GM12878 (cell line): ENCODE results near the gene SPTBN1. TPM values are rescaled to one million over a fixed set of nuclear protein-coding genes. Genes with fewer than 3 reads are reported as not detected.
A peak's percentile ranks its signal among the peaks of the same experiment; 100 is the strongest.

Source experiments
- BRCA1 ChIP-seq: IDR thresholded peaks from 2 replicates; pipeline ENCODE4 v1.6.1; 2011; ENCODE audit warnings: low read depth, low read length, improper control_type of control experiment
- CBFB ChIP-seq: IDR thresholded peaks from 2 replicates; pipeline ENCODE4 v1.6.1; 2016; ENCODE audit warnings: antibody characterized with exemption, low read depth
- CEBPZ ChIP-seq: fragments of 150-350 bp; IDR thresholded peaks from 2 replicates; pipeline ENCODE4 v1.6.1; 2016; ENCODE audit warnings: low read depth, low read length
- CHD2 ChIP-seq: IDR thresholded peaks from 2 replicates; pipeline ENCODE4 v1.6.1; 2011; ENCODE audit warnings: low read depth, low read length, improper control_type of control experiment, borderline replicate concordance
- EED ChIP-seq: sonication (generic); IDR thresholded peaks from 2 replicates; pipeline ENCODE4 v1.6.1; 2016; ENCODE audit warnings: antibody characterized with exemption, low read depth
- ETV6 ChIP-seq, 2 experiments: fragments of 450-650 bp in 1 of 2; IDR thresholded peaks in 1 of 2; conservative IDR thresholded peaks in 1 of 2; 2 replicates each; pipeline ENCODE4 v1.6.1; 2014; ENCODE audit warnings: antibody characterized with exemption in 1 of 2, borderline replicate concordance in 1 of 2, low read depth in 1 of 2, mild to moderate bottlenecking in 1 of 2, moderate library complexity in 1 of 2
- FOS ChIP-seq: IDR thresholded peaks from 3 replicates; pipeline ENCODE4 v1.6.1; 2011; ENCODE audit warnings: borderline replicate concordance; ENCODE audit not compliant: insufficient read length; ENCODE audit errors: extremely low read depth
- HDGF ChIP-seq: fragments of 450-650 bp; IDR thresholded peaks from 2 replicates; pipeline ENCODE4 v1.6.1; 2016; ENCODE audit warnings: antibody characterized with exemption
- LARP7 ChIP-seq: fragments of 450-650 bp; IDR thresholded peaks from 2 replicates; pipeline ENCODE4 v1.6.1; 2017; ENCODE audit warnings: mild to moderate bottlenecking
- POLR2AphosphoS5 ChIP-seq: IDR thresholded peaks from 2 replicates; pipeline ENCODE4 v1.6.1; 2011; ENCODE audit warnings: mild to moderate bottlenecking, low read length, inconsistent platforms
- SIX5 ChIP-seq: IDR thresholded peaks from 2 replicates; pipeline ENCODE4 v1.6.1; 2011; ENCODE audit warnings: mild to moderate bottlenecking, low read depth, low read length, moderate library complexity; ENCODE audit not compliant: severe bottlenecking
- SRF ChIP-seq, 2 experiments: IDR thresholded peaks; 2 replicates each; pipeline ENCODE4 v1.6.1; 2011; ENCODE audit warnings: low read depth in 2 of 2, low read length in 2 of 2, mild to moderate bottlenecking in 1 of 2, moderate library complexity in 1 of 2
- TCF3 ChIP-seq: IDR thresholded peaks from 2 replicates; pipeline ENCODE4 v1.6.1; 2012; ENCODE audit warnings: low read depth, mild to moderate bottlenecking, low read length, borderline replicate concordance; ENCODE audit not compliant: insufficient read depth
- ZBED1 ChIP-seq: IDR thresholded peaks from 2 replicates; pipeline ENCODE4 v1.6.1; 2016; ENCODE audit warnings: borderline replicate concordance
- ZNF24 ChIP-seq: fragments of 450-650 bp; IDR thresholded peaks from 2 replicates; pipeline ENCODE4 v1.6.1; 2017; ENCODE audit warnings: antibody characterized with exemption, mild to moderate bottlenecking
- polyA plus RNA-seq, 11 experiments: library from polyadenylated mRNA; depleted of rRNA in 4 of 11; unstranded in 6 of 11; stranded (reverse) in 5 of 11; fragments of >200 nt; fragmentation: Nextera tagmentation in 4 of 11; fragmentation: Illumina TruSeq in 1 of 11; extraction: Ambion mirVana in 4 of 11; extraction: Trizol in 1 of 11; gene quantifications; 1 replicate in 1 of 11; 2 replicates in 10 of 11; pipeline versions ENCODE4 v1.2.1 to v1.2.3, GENCODE V29; 2011 to 2016; ENCODE audit warnings: inconsistent platforms in 2 of 11, missing spikeins in 2 of 11, low read depth in 1 of 11
- total RNA-seq, 4 experiments: library from RNA; depleted of rRNA in 3 of 4; stranded (reverse); fragments of >200 nt in 3 of 4; fragmentation: Illumina TruSeq in 1 of 4; extraction: Trizol in 1 of 4; gene quantifications; 2 replicates each; pipeline versions ENCODE4 v1.2.1 to v1.2.3, GENCODE V29; 2013 to 2021
- TF ChIP-seq, protein P1 (sequence below), 3 experiments: IDR thresholded peaks in 2 of 3; conservative IDR thresholded peaks in 1 of 3; 2 replicates each; pipeline ENCODE4 v1.5.1; 2011; ENCODE audit warnings: low read depth in 3 of 3, low read length in 3 of 3, mild to moderate bottlenecking in 3 of 3, control low read depth in 2 of 3, moderate library complexity in 2 of 3, inconsistent platforms in 1 of 3, mixed read lengths in 1 of 3; ENCODE audit not compliant: control insufficient read depth in 2 of 3, insufficient read depth in 1 of 3; ENCODE audit errors: extremely low read depth in 1 of 3
- TF ChIP-seq, protein P2 (sequence below): IDR thresholded peaks from 2 replicates; pipeline ENCODE4 v1.6.1; 2011; ENCODE audit warnings: mild to moderate bottlenecking, low read depth, low read length, moderate library complexity; ENCODE audit not compliant: insufficient replicate concordance
- TF ChIP-seq, protein P3 (sequence below): fragments of 450-650 bp; IDR thresholded peaks from 2 replicates; pipeline ENCODE4 v1.6.1; 2018; ENCODE audit warnings: borderline replicate concordance, mild to moderate bottlenecking; ENCODE audit not compliant: partially characterized antibody

SPTBN1 gene
- total and polyA plus RNA-seq, 10 of the 15 experiments (the other 5 are each of a cell fraction or from before 2014, with no cell fraction given), result 20.6 to 154 (median 76.7) TPM

DNA sequence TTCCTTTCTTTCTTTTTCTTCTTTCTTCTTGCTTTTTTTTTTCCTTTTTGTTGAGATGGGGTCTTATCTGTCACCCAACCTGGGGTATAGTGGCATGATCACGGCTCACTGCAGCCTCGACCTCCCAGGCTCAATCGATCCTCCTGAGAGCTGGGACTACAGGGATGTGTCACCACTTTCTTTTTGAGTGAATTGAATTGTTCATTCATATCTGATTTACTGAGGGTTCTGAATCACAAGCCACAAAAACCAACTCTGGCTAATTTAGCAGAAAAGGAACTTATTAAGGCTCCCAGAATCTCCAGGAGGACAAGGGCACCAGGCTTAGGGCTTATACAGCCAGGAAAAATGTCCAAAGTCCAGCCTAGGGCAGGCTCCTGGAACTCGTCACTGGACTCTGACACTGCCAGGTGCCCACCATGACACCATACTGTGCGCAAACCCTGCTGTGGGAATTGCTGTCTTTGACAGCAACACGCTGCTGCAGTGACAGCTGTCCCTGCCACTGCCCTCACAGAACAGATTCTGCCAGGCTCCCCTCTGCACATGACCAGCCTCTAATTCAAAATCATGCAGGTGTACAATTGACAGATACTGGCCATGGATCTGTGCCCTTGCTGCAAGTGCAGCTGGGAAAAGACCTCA is 224.4 kb downstream of the SPTBN1 start (continued):
- TF ChIP-seq FOS, result no peak
- no peak for TF ChIP-seq CEBPZ
- no peak for TF ChIP-seq BRCA1
- no peak for TF ChIP-seq SIX5
- TF ChIP-seq TCF3, result peak; percentile 72; the same call in 1 of the 2 replicates
- no peak for TF ChIP-seq LARP7
- TF ChIP-seq EED, result peak; percentile 90
- TF ChIP-seq, protein P1, sequence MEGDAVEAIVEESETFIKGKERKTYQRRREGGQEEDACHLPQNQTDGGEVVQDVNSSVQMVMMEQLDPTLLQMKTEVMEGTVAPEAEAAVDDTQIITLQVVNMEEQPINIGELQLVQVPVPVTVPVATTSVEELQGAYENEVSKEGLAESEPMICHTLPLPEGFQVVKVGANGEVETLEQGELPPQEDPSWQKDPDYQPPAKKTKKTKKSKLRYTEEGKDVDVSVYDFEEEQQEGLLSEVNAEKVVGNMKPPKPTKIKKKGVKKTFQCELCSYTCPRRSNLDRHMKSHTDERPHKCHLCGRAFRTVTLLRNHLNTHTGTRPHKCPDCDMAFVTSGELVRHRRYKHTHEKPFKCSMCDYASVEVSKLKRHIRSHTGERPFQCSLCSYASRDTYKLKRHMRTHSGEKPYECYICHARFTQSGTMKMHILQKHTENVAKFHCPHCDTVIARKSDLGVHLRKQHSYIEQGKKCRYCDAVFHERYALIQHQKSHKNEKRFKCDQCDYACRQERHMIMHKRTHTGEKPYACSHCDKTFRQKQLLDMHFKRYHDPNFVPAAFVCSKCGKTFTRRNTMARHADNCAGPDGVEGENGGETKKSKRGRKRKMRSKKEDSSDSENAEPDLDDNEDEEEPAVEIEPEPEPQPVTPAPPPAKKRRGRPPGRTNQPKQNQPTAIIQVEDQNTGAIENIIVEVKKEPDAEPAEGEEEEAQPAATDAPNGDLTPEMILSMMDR (IDR thresholded peaks at IDR 0.05 in 2 of 3, conservative IDR thresholded peaks at IDR 0.05 in 1 of 3; ENCODE audit: control insufficient read depth in 2 of 3, extremely low read depth in 1 of 3, insufficient read depth in 1 of 3, low read depth in 3 of 3, low read length in 3 of 3), result no peak
- TF ChIP-seq CHD2, result no peak
- TF ChIP-seq POLR2AphosphoS5, result no peak
- TF ChIP-seq, protein P2, sequence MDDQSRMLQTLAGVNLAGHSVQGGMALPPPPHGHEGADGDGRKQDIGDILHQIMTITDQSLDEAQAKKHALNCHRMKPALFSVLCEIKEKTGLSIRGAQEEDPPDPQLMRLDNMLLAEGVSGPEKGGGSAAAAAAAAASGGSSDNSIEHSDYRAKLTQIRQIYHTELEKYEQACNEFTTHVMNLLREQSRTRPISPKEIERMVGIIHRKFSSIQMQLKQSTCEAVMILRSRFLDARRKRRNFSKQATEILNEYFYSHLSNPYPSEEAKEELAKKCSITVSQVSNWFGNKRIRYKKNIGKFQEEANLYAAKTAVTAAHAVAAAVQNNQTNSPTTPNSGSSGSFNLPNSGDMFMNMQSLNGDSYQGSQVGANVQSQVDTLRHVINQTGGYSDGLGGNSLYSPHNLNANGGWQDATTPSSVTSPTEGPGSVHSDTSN, result no peak
- peak; percentile 82 for TF ChIP-seq CBFB
- no peak for TF ChIP-seq HDGF
- TF ChIP-seq SRF (IDR thresholded peaks at IDR 0.05; ENCODE audit: low read depth in 2 of 2, low read length in 2 of 2), result peak in 1 of 2 experiments; percentile 42; a peak in 1 of 4 replicates
- TF ChIP-seq ZBED1, result peak; percentile 83
- TF ChIP-seq, protein P3, sequence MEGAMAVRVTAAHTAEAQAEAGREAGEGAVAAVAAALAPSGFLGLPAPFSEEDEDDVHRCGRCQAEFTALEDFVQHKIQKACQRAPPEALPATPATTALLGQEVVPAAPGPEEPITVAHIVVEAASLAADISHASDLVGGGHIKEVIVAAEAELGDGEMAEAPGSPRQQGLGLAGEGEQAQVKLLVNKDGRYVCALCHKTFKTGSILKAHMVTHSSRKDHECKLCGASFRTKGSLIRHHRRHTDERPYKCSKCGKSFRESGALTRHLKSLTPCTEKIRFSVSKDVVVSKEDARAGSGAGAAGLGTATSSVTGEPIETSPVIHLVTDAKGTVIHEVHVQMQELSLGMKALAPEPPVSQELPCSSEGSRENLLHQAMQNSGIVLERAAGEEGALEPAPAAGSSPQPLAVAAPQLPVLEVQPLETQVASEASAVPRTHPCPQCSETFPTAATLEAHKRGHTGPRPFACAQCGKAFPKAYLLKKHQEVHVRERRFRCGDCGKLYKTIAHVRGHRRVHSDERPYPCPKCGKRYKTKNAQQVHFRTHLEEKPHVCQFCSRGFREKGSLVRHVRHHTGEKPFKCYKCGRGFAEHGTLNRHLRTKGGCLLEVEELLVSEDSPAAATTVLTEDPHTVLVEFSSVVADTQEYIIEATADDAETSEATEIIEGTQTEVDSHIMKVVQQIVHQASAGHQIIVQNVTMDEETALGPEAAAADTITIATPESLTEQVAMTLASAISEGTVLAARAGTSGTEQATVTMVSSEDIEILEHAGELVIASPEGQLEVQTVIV, result no peak
- peak; percentile 50; the same call in 1 of the 2 replicates for TF ChIP-seq ZNF24
- peak in 1 of 2 experiments; percentile 66; a peak in 1 of 4 replicates for TF ChIP-seq ETV6 (conservative IDR thresholded peaks at IDR 0.05 in 1 of 2, IDR thresholded peaks at IDR 0.05 in 1 of 2; ENCODE audit: borderline replicate concordance in 1 of 2, low read depth in 1 of 2)
